Daoy (cell line): ENCODE measurements around the gene GPNMB. TPM values are rescaled to one million over a fixed set of nuclear protein-coding genes. Genes with fewer than 3 reads are reported as not detected.
A peak's percentile ranks its signal among the peaks of the same experiment; 100 is the strongest.

Source experiments
- DNase-seq: peaks from one replicate; pipeline ENCODE4 v3.0.0-alpha.2; 2015; ENCODE audit warnings: low read depth
- total RNA-seq: library from RNA; depleted of rRNA; stranded (reverse); fragments of >200 nt; shearing (Covaris generic); gene quantifications from 2 replicates; pipeline ENCODE4 v1.2.3, GENCODE V29; 2014

GPNMB gene
- total RNA-seq, 1 experiment from 2014 or later = 6.9 TPM

DNA sequence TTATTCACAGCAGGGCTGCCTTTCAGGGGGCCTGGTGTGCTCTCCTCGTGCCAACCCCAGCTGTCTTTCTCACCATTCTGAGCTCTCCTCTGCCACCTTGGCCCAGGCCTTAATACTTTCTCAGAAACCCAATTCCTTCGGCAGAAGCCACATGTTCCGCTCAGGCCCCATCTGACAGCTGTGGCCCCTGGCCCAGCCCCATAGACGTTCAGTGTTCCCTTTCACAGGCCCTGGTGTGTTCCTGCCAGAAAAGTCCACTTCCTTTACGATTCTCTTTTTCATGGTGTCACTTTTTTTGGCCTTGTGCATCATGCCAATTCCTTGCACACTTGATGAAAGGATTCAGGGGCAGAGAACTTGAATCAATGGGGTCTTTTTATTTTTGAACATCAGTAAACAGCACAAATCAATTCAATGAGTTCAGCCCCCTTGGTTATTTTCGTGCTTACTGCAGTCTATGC is 15.9 kb upstream of the GPNMB start:
- DNase-seq = no peak

DNA sequence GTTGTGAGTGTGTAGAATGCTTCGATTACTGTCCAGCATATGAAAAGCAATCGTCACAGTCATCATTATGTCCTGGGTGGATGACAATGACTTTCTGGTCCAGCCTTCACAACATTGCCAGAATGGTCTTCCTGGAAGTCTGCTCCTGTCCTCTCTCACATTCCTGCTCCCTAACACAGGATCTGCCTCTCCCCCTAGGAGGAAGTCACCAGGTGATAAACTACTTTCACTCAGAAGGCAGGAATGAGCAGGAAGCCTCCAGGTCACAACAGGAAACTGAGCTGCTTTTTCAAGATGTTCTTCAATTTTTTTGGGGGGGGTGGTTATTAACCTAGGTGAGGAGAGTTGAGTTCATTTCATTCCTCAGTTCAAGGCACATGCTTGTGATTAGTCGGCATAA is 13.6 kb upstream of the GPNMB start:
- no peak for DNase-seq

DNA sequence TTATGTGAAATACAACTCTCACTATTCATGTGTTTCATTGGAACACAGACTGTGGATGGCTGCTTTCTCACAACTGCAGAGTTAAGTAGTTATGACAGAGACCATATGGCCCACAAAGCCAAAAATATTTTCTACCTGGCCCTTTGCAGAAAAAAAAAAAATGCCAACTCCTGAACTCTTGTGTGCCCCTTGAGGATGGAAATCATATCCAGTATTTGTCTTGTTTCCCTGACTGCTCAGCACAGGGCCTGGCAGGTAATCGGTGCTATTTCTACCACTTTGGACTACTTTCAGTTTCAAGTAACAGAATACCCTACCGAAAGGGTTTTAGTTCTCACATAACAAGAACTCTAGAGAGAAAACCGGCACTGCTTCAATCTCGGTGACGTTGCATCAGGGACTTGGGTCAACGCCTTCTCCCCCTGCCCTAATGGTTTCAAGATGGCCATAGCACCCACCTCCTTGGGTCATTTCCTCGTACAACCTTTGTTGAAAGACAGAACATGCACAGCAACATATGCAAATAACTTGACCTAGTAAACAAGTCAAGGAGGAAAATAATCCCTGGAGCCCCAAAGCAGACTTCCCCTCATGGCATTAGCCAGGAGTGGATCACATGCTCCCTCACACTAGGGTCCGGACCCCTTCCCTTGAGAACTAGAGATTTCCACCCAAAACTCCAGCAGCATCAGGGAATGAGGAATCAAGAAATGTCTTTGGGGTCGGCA is 11.8 kb upstream of the GPNMB start:
- no peak for DNase-seq

DNA sequence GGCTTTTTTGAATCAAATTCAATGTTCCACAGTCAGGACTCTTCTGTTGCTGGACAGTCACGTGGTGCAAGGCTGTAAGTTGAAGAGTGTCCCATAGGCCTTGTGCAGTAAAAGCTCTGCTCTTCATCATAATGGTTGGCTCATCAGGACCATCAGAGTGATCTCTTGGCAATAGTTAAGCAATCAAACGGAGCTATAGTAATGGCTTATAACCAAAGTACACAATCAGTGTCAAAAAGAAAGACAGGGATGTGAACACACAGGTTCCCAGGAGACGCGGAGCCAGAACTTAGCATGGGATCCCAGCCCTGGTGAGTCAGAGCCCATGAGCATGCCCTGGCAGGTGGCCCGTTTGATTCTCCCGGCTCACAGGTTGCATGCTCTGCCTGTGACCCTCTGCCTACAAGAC is 10.8 kb upstream of the GPNMB start:
- peak; percentile 91 for DNase-seq

DNA sequence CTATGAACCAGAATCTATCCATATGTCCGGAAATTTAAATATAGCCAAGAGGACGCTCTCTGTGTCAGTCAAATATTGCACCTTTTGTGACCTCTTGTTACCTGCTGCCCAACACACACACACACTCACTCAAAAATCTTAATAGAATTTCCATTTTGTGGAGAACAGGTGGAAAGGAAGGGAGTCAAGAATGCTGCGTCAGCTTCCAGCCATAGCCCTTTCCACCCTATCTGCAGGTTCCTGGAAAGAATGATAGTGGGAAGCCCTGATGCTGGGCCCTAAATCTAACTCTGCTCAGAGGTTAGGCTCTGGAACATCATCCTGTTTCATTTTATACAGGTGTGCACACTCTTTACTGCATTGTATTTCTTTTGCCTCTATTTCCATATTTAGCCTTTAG is 9.6 kb upstream of the GPNMB start:
- no peak for DNase-seq

DNA sequence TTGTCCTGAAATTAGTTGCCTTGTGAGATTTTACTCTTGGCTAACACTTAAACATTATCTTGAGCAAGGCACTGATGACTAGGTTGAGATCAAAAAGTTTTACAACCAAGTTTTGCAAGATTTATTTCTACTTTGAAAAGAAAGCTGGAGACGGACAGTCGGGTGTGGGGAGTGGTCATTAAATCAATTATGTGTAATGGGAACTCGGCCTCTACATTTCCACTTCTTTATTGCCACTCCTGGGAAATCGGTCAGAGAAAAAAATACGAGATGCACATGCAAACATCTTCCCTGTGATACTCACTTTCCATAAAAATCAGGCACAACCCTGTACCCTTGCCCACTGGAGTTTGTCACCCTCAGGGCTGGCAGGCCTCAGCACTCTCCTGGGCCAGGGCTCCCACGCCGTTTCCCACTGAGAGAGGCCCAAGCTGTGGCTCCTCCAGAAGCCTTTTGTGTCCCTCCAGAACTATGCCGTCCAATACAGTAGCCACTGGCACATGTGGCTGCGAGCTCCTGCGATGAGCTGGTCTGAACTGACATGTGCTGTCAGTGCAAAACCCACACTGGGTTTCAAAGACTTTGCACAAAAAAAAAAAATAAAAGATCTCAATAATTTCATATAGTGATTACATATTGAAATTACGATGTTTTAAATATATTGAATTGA is 7.5 kb upstream of the GPNMB start:
- no peak for DNase-seq

DNA sequence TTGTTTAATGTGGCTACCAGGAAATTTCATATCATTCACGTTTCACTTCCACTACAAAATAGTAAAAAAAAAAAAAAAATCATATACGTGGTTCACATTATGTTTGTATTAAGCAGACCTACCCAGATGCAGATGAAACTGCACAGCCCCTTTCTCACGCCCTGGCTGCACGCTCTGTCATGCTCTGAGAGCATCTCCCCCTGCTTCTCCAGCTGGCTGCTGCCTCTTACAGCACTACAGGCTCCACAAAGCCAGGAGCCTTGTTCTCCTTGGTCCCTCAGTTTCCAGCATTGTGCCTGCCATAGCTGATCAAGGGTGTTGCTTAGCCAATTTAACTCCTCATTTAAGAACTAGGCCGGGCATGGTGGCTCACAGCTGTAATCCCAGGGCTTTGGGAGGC is 6.9 kb upstream of the GPNMB start:
- no peak for DNase-seq

DNA sequence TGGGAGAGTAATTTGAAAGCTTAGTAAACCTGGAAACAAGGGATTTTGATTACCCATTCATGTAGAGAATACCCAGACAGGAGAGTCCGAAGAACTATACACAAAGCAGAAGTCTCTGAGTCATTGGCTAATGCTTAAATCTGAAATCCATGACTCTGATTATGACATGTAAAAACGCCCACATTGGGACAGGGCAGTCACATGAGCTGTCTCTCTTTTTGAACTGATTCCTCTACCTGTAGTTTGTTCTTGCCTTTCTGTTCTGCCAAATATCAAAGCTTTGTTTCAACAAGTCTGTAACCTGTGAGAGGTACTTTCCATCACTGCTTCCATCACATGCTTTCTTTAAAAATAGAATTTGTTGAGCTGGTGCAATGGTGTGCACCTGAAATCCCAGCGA is 4.3 kb upstream of the GPNMB start:
- no peak for DNase-seq

DNA sequence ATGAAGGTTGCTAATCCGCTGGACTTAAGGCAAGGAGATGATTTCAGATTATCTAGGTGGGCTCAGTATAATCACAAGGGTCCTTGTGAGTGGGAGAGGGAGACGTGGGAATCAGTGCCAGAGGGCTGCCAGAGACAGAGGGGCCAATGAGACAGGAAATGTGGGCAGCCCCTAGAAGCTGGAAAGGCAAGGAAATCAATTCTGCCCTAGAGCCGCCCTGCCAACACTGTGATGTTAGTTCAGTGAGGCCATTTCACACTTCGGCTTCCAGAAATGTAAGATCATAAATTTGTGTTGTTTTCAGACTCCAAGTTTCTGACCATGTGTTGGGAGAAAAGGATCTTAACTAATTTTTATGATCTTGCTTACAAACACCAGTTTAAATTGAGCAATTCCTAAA is 3.6 kb upstream of the GPNMB start:
- DNase-seq = no peak

DNA sequence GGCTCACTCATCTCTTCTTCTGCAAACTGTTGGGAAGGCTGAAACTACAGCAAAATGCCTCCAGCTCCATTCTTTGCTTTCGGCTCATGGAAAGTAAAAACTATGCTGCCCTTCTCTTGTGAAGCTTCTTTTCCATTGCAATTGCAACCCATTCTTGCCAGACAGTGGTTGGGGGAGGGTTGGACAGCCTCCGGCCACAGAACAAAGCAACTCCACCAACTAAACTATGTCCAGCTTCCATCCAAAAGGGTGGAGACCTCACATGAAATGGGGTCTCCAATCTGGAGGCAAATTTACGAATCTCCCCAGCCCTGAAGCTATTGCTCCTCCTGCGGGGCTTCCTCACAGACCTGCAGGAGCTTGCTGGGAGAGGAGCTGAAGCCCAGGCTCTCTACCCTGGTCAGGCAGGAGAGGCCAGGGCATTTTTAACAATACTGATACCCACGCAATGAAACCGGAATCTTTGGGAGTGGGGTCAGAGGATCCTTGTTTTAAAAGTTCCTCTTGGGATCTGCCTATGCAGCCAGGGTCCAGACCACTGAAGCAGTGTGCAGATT is 549 bp downstream of the GPNMB start:
- DNase-seq = no peak

DNA sequence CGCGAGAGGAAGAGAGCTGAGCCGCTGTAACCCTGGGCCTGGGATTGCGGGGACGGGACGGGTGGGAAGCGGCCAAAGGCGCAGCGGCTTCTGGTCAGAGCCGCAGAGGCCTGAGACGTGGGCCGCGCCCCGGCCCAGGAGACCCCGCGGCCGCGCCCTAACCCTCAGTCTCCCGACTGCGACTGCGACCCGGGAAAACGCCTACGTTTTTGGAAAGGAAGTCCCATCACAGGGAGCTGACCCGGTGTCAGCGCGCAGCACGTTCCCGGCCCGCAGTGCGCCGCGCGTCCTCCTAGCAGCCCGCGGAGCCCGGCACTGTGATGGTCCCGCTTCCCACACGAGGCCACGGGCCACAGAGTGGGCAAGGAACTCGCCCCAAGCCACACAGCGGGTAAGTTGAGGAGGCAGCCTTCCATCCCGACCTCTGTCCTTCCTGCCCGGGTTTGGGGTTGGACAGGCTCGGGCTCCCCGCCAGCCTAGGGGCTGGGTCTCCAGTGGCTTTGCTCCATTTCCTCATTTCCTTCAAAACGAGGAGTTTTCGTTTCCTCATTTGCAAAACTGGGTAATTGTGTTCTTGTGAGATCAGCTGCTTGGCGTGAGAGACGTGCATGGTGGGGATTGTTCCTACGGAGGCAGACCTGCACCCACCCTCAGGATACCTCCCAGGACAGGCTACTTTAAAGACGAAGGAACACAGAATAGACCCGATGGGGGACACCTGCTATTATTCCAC is 1.2 kb downstream of the GPNMB start:
- DNase-seq = peak; percentile 41

DNA sequence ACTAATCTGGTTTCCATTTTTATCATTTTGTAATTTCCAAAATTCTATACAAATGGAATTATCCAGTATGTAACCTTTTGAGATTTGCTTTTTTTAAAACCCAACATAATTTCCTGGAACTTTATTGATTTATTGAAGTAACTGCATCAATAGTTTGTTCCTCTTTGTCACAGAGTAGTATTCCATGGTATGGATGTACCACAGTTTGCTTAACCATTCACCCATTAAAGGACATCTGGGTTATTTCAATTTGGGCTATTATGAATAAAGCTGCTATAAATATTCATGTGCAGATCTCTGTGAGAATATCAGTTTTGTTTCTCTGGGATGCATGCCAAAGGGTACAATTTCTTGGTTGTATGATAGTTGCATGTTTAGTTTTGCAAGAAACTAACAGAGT is 2.9 kb downstream of the GPNMB start:
- no peak for DNase-seq

DNA sequence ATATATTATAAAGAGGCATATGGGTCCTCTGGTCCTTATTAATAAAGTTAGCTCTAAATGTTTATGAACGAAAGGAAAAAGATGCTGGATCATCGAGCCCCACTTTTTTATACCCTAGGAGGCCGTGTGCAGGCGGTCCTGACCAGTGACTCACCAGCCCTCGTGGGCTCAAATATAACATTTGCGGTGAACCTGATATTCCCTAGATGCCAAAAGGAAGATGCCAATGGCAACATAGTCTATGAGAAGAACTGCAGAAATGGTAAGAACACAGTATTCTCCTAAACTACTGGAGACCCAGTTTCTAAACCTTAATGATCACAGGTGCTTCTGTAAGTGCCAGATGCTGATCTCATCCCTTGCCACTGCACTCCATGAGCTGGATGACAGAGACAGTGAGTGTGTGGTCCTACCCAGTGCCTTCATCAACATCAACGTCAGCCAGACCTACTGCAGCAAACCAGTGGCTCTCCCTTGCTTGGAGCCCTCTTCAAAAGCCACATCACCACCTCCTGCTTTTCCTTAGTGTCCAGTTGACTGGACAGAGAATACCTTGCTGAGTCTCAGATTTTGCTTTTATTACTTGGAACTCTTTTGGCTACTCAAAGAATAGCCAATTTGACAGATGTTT is 7.6 kb downstream of the GPNMB start:
- peak; percentile 92 for DNase-seq

DNA sequence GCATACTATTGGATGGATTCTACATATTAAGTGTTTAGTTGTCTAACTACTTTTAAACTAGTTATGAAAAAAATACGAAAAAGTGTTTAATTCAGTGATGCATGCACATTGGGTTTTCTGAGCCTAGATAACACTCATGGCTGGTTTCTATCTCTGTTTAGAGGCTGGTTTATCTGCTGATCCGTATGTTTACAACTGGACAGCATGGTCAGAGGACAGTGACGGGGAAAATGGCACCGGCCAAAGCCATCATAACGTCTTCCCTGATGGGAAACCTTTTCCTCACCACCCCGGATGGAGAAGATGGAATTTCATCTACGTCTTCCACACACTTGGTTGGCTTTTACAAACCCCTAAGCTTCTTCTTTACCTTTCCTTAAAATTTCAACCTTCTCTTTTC is 10.2 kb downstream of the GPNMB start:
- no peak for DNase-seq

DNA sequence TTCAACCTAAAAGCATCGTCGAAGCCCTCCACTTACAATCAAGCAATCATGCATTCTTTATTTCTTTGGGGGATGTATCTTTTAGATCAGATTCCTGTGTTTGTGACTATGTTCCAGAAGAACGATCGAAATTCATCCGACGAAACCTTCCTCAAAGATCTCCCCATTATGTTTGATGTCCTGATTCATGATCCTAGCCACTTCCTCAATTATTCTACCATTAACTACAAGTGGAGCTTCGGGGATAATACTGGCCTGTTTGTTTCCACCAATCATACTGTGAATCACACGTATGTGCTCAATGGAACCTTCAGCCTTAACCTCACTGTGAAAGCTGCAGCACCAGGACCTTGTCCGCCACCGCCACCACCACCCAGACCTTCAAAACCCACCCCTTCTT is 13.8 kb downstream of the GPNMB start:
- no peak for DNase-seq

DNA sequence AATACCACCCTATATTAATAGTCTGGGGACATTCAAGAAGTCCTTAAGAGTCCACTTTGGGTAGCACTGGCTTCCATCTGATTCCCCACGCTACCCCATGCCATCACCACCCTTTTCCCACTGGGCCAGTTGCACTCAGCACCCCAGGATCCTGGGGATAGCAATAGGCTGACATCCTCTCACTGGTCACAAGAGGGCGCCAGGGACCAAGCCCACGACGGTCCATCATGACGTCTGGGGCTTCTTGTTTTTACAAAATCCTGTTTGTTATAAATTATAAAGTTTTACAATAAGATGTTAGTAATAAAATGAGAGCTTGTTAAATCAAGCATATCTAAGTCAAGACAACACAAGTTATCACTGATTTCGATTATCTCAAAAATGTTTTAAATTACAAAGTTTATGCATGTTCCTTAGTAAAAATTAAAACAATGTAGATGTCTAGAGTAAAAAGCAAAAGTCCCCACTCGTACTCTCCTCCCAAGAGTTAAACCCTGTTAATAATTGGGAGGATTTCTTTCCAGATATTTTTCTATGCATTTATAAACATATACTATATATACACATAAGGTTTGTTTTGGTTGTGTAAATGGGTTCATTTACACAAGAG is 15.4 kb downstream of the GPNMB start:
- DNase-seq = peak; percentile 86

DNA sequence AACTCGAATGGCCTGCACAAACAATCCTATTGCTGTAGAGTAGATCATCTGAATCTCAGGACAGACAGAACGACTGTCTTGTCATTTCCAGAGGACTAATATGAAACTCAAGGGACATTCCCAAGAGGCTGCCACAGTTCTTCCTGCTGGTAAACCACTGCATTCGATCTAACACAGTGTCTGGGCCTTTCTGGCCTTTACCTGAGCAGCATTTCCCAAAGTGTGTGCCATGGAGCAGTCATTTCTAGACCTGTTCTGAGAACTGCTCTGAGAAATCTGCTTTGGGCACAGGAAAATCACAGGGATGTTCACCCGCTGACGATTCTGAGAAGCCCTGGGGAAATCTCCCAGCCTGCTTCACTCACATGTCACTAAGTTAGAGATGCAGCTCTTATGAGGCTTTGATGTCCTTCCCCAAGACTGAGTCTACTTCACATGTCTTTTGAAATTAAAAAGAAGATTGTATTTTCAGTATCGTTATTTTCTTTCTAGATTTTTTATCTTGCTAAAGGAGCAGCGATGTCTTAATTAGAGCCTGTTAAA is 18.4 kb downstream of the GPNMB start:
- DNase-seq = no peak

DNA sequence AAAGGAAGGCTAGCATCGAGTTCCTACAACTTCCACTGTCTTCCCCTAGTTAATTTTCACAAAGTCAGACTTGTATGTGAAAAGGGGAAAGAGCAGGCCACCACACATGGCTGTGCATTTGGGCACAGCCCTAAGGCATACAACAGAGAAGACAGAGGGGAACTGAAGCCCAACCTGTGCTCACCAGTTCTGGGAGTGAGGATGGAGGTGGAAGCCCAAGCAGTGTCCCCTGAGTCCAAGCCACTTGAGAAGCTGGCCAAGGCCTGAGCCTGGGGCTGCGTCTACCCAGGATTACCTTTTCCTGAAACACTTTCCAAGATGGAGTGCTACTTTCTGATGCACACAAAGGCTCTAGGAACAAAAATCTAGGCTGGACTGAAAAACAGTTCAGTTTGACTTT is 20.3 kb downstream of the GPNMB start:
- no peak for DNase-seq

DNA sequence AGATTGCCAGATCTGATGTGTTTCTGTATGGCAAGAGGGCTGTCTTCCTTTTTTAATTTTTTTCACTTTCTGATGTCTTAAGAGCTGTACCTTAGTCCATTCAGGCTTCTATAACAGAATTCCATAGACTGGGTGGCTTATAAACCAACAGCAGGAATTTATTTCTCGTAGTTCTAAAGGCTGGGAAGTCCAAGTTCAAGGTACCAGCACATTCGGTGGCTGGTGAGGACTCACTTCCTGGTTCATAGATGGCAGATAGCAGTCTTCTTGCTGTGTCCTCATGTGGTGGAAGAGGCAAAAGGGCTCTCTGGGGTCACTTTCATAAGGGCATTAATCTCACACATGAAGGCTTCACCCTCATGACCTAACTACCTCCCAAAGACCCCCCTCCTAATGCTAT is 20.8 kb downstream of the GPNMB start:
- no peak for DNase-seq

DNA sequence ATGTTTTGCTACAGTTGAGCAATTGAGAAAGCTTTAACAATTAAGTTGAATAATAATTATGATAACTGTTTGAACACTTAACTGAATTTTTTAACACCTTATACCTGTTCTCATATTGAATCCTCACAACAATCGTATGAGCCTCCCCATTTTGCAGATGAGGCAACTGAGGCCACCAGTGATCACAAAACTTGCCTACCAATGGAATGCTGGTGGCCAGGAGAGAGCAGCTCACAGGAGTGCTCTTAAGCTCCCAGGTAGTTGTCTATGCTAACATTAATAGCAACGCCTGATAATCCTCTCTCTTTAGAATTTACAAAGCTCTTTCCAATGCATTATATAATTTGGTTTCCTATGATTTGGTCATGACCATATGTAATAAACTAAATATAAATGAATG is 21.6 kb downstream of the GPNMB start:
- no peak for DNase-seq

DNA sequence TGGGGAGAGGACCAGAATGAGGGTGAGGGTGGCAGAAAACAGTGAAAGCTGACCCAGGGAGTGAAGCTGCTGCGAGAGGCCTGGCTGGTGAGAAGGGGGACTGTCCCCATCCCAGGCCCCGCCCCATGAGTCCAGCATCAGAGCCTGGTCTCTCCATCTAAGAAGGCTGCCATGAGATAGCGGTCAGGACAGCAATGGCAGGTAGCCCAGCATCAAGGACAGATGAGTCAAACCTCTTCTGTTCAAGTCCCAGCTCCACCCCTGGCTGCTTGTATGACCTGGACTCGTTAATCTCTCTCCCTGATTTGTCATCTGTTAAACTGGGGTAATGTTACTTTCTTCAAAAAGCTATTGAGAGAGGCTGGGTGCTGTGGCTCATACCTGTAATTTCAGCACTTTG is 22.2 kb downstream of the GPNMB start:
- DNase-seq = peak; percentile 53
